Smooth muscle cell (in vitro differentiated cells): Measurements from ENCODE around the gene LSR. TPM values are rescaled to one million over a fixed set of nuclear protein-coding genes. Genes with fewer than 3 reads are reported as not detected.

Experiments
- DNase-seq: peaks from one replicate; lab custom pipeline; 2025; ENCODE audit not compliant: unreplicated experiment; lab: John Stamatoyannopoulos, UW
- H2AFZ ChIP-seq: fragments of 200-600 bp; sonication (generic); 2 replicates; pipeline ENCODE4 v1.6.0; 2016; ENCODE audit warnings: antibody characterized with exemption, low read depth, mild to moderate bottlenecking
- H3F3A ChIP-seq: fragments of 200-600 bp; sonication (generic); 2 replicates; pipeline ENCODE4 v1.6.0; 2017; ENCODE audit warnings: antibody characterized with exemption, low read depth
- H3K27ac ChIP-seq: fragments of 200-600 bp; sonication (generic); 2 replicates; pipeline ENCODE4 v1.5.1; 2016; ENCODE audit warnings: low read depth, mild to moderate bottlenecking
- H3K27me3 ChIP-seq: fragments of 200-600 bp; sonication (generic); 2 replicates; pipeline ENCODE4 v1.6.1; 2016; ENCODE audit warnings: low read depth, mild to moderate bottlenecking
- H3K36me3 ChIP-seq: fragments of 200-600 bp; sonication (generic); 2 replicates; pipeline ENCODE4 v1.5.1; 2016; ENCODE audit warnings: low read depth
- H3K4me1 ChIP-seq: fragments of 200-600 bp; sonication (generic); 2 replicates; pipeline ENCODE4 v1.5.1; 2016; ENCODE audit warnings: low read depth
- H3K4me2 ChIP-seq: fragments of 200-600 bp; sonication (generic); 2 replicates; pipeline ENCODE4 v1.6.0; 2016; ENCODE audit warnings: mild to moderate bottlenecking
- H3K4me3 ChIP-seq: fragments of 200-600 bp; sonication (generic); 2 replicates; pipeline ENCODE4 v1.5.1; 2016; ENCODE audit warnings: mild to moderate bottlenecking
- H3K79me2 ChIP-seq: fragments of 200-600 bp; sonication (generic); 2 replicates; pipeline ENCODE4 v1.6.0; 2016; ENCODE audit warnings: low read depth, mild to moderate bottlenecking
- H3K9ac ChIP-seq: fragments of 200-600 bp; sonication (generic); 2 replicates; pipeline ENCODE4 v1.6.0; 2016; ENCODE audit warnings: low read depth
- H3K9me3 ChIP-seq: fragments of 200-600 bp; sonication (generic); replicated peaks from 2 replicates; pipeline ENCODE4 v1.5.1; 2016; ENCODE audit warnings: low read depth
- H4K20me1 ChIP-seq: fragments of 200-600 bp; sonication (generic); 2 replicates; pipeline ENCODE4 v1.6.0; 2016; ENCODE audit warnings: low read depth
- CTCF ChIP-seq: fragments of 200-600 bp; sonication (generic); IDR thresholded peaks from 2 replicates; pipeline ENCODE4 v1.5.1; 2017; ENCODE audit warnings: borderline replicate concordance, mild to moderate bottlenecking, antibody characterized with exemption; ENCODE audit not compliant: insufficient read depth, poor library complexity, severe bottlenecking
- WGBS: methylation state at CpG from one replicate; pipeline ENCODE4 v1.1.7; 2016; ENCODE audit warnings: low lambda C conversion rate; 5-methylcytosine and 5-hydroxymethylcytosine counted together
- polyA plus RNA-seq: library from polyadenylated mRNA; unstranded; fragments of >200 nt; fragmentation: Nextera tagmentation; extraction: Ambion mirVana; gene quantifications from 2 replicates; pipeline ENCODE4 v1.2.1, GENCODE V29; 2016
- total RNA-seq: library from RNA; depleted of rRNA; stranded (reverse); fragments of >200 nt; gene quantifications from 2 replicates; pipeline ENCODE4 v1.2.3, GENCODE V29; 2014

The LSR gene
- total and polyA plus RNA-seq, 2 experiments from 2014 or later: 14.0 to 14.2 TPM

GRCh38 chr19:35272954-35273649 is 24.3 kb downstream of the LSR start:
- H3F3A ChIP-seq: no peaks in the 10 kb centered on the region
- H3K4me2 ChIP-seq: no peak overlapping the region
- no peak overlapping the region for H3K4me3 ChIP-seq
- H3K27me3 ChIP-seq: no peaks in the 10 kb centered on the region
- H3K9ac ChIP-seq: no peak overlapping the region
- TF ChIP-seq CTCF: no peak
- no peaks in the 10 kb centered on the region for H3K79me2 ChIP-seq
- peaks cover 3% of the 10 kb centered on the region for H3K4me1 ChIP-seq
- no peak for DNase-seq
- H4K20me1 ChIP-seq: peaks cover 14% of the 10 kb centered on the region
- no peaks in the 10 kb centered on the region for H3K9me3 ChIP-seq
- no peak overlapping the region for H3K27ac ChIP-seq
- WGBS: 94% methylated on average over 10 of the region's 10 CpGs
- no peak overlapping the region for H2AFZ ChIP-seq
- no peaks in the 10 kb centered on the region for H3K36me3 ChIP-seq

DNA sequence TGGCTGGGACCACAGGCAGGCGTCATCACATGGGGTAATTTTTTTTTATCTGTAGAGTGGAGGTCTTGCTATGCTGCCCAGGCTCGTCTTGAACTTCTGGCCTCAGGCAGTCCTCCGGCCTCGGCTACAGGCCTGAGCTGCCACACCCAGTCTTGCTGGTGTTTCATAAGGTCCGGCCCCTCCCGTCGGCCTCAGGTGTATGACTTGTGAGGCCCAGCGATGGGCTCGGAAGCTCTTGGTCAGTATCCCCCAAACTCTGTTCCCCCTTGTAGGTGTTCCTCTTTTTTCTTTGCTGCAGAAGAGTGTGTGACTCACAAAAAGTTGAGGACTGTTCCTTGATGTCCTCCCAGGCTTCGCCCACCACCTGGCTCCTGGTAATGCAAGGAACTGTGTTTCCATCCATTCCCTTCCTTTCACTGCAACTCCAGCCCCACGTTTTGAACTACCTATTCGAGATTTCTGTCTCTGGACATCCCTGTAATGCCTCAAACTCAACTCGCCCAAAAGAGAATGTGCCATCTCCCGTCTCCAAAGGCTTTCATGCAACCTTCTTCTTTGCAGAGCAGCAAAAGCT is 25.0 kb downstream of the LSR start:
- 79% methylated on average over 14 of the region's 14 CpGs for WGBS

GRCh38 chr19:35274323-35274722 is 25.5 kb downstream of the LSR start:
- Histone ChIP-seq H3F3A (no peaks in the 10 kb centered on the region), H2AFZ (no peak overlapping the region), H3K4me3 (no peak overlapping the region), H3K27ac (no peak overlapping the region), H3K79me2 (no peaks in the 10 kb centered on the region), H3K4me1 (peaks cover 3% of the 10 kb centered on the region), H3K4me2 (no peak overlapping the region), H3K27me3 (no peaks in the 10 kb centered on the region), H3K36me3 (no peaks in the 10 kb centered on the region), H3K9ac (no peak overlapping the region), H3K9me3 (no peaks in the 10 kb centered on the region), H4K20me1 (peaks cover 14% of the 10 kb centered on the region)
- no peak for TF ChIP-seq CTCF
- no peak for DNase-seq
- WGBS: 97% methylated on average over 5 of the region's 5 CpGs

More for the DNA sequence above, 25.0 kb downstream of the LSR start:
- Histone ChIP-seq H3K79me2 (no peaks in the 10 kb centered on the region), H3K9me3 (no peaks in the 10 kb centered on the region), H2AFZ (no peak overlapping the region), H3F3A (no peaks in the 10 kb centered on the region), H3K4me2 (no peak overlapping the region), H3K9ac (no peak overlapping the region), H3K36me3 (no peaks in the 10 kb centered on the region), H3K4me3 (no peak overlapping the region), H4K20me1 (peaks cover 14% of the 10 kb centered on the region), H3K27me3 (no peaks in the 10 kb centered on the region), H3K4me1 (peaks cover 3% of the 10 kb centered on the region), H3K27ac (no peak overlapping the region)
- DNase-seq: no peak
- no peak for TF ChIP-seq CTCF
